DOHH2 (cell line): ENCODE measurements around the gene TLNRD1.

Source experiments
- CTCF ChIP-seq: fragments of 200-600 bp; sonication (generic); IDR thresholded peaks from one replicate; pipeline ENCODE4 v1.5.1; 2014; ENCODE audit warnings: antibody characterized with exemption, mild to moderate bottlenecking, low read depth, low read length; ENCODE audit not compliant: poor library complexity, severe bottlenecking
- EZH2phosphoT487 ChIP-seq: fragments of 200-600 bp; sonication (generic); IDR thresholded peaks from 2 replicates; pipeline ENCODE4 v1.6.1; 2017; ENCODE audit warnings: borderline replicate concordance, mild to moderate bottlenecking, antibody characterized with exemption, low read length, moderate library complexity, mixed read lengths

GRCh38 chr15:81037952-81038743 lies 37.4 kb downstream of the TLNRD1 start:
- no peak for TF ChIP-seq CTCF
- TF ChIP-seq EZH2phosphoT487, result no peak
